ENCODE measurements around the gene ALDH1A2.

Gene ALDH1A2

DNA sequence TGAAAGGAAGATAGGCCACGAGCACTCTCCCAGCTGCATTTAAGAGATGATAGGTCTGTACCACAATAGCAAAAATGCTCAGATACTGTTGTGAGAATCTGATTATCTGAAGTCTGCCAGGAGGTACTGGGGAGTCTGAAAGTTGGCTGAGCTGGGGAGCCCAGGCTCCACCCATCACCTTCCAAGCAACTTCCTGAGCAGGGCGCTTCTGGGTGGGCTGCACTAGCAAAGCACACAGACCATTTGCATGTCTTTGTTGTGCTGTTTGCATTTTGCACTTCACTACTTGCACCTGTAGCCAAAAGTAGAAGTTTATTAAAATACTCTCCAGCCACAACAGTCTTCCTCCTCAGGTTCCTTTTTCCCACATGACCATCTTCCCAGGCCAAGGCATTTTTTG is 133.2 kb downstream of the ALDH1A2 start:
- DNase-seq (ENCODE audit: low spot score) = no peak
- TF ChIP-seq, protein P1, sequence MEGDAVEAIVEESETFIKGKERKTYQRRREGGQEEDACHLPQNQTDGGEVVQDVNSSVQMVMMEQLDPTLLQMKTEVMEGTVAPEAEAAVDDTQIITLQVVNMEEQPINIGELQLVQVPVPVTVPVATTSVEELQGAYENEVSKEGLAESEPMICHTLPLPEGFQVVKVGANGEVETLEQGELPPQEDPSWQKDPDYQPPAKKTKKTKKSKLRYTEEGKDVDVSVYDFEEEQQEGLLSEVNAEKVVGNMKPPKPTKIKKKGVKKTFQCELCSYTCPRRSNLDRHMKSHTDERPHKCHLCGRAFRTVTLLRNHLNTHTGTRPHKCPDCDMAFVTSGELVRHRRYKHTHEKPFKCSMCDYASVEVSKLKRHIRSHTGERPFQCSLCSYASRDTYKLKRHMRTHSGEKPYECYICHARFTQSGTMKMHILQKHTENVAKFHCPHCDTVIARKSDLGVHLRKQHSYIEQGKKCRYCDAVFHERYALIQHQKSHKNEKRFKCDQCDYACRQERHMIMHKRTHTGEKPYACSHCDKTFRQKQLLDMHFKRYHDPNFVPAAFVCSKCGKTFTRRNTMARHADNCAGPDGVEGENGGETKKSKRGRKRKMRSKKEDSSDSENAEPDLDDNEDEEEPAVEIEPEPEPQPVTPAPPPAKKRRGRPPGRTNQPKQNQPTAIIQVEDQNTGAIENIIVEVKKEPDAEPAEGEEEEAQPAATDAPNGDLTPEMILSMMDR (IDR thresholded peaks at IDR 0.05; ENCODE audit: extremely low read depth, missing control alignments) = no peak

- TF ChIP-seq, protein P1 (IDR thresholded peaks at IDR 0.05; ENCODE audit: extremely low read depth, missing control alignments) = no peak
- DNase-seq (ENCODE audit: low spot score) = no peak
Observed at GRCh38 chr15:57931570-57931969, 133.9 kb downstream of the ALDH1A2 start.

- no peak for DNase-seq (ENCODE audit: low spot score)
- TF ChIP-seq, protein P1 (IDR thresholded peaks at IDR 0.05; ENCODE audit: extremely low read depth, missing control alignments) = no peak
Observed at GRCh38 chr15:57927091-57927631, 138.3 kb downstream of the ALDH1A2 start.

DNA sequence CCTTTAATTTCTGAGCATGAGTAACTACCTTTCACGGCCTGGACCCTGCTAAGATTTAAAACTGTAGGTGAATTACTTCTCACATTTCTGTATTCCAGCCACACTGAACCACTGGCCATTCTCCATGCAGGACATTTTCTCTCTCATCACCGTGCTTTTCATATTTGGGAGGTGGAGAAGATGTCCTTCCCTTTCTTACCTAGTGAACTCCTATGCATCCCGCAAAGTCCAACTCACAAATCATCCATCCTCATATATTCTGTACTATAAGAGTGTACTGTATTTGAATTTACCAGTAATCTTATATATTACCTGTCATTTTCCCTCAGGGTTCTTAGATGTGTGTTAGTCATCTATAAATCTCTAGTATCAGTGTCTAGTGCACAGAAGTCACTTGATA is 139.9 kb downstream of the ALDH1A2 start:
- TF ChIP-seq, protein P1 (IDR thresholded peaks at IDR 0.05; ENCODE audit: extremely low read depth, missing control alignments) = no peak
- no peak for DNase-seq (ENCODE audit: low spot score)

DNA sequence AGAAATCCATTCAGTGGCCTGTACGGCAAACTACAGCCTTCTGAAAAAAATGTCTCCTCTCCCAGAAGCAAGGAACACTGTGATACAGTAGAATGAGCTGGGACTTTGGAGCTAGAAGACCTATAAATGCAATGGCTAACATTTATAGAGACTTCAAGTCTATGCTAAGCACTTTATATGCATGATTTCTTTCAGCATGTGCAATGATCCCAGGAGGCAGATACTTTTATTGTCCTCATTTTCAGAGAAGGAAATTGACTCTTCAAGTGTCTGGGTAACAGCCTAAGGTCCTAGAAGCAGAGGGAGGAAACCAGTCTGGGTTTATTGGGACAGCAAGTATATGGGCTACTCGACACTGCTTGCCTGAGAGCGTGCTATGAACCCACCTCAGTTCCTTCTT is 140.9 kb downstream of the ALDH1A2 start:
- DNase-seq (ENCODE audit: low spot score) = no peak
- TF ChIP-seq, protein P1 (IDR thresholded peaks at IDR 0.05; ENCODE audit: extremely low read depth, missing control alignments) = no peak

DNA sequence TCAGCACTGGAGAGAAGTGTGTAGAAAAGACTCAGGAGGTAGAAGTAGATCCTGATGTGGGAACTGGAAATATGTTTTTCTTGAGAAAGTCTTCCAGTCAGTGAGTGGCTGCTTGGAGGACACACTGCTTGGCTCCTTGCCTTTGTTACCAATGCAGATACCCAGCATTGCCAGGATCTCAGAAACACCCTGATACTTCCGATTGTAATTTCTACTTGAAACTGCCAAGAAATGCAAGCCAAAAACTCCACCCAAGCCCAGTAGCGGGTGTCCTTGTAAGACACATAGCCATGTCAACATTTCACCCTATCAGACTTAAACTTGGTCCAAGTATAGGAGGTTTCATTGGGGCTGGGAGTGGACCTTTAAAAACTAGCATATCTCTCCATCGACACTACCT is 141.8 kb downstream of the ALDH1A2 start:
- TF ChIP-seq, protein P1 (IDR thresholded peaks at IDR 0.05; ENCODE audit: extremely low read depth, missing control alignments) = no peak
- no peak for DNase-seq (ENCODE audit: low spot score)

DNA sequence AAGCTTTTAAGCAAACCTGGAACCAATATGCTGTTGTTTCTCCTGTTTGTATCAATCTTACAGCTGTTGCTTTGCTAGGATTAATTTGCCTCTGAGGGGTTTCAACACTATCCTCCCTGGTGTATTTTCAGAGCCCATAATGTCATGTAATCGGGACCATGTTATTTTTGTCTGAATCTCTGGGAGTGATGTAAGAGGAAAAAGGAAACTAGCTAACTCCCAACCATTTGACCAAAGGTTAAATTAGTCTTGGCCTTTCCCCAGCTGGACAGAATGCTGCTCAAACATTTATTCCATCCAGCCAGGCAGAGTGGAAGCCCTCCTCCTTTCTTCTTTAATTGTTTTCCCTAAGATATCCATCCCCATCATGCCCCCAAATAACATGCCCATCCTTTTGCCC is 142.2 kb downstream of the ALDH1A2 start:
- no peak for DNase-seq (ENCODE audit: low spot score)
- TF ChIP-seq, protein P1 (IDR thresholded peaks at IDR 0.05; ENCODE audit: extremely low read depth, missing control alignments) = no peak
